Neuronal stem cell (in vitro differentiated cells): ENCODE results near the gene PHC2.
A peak's percentile ranks its signal among the peaks of the same experiment; 100 is the strongest.

Experiments used
- DNase-seq: peaks from one replicate; pipeline ENCODE4 v3.0.0-alpha.2; 2013; ENCODE audit warnings: low spot score
- H2AFZ ChIP-seq: one replicate; pipeline ENCODE4 v1.6.1; 2013; ENCODE audit warnings: mild to moderate bottlenecking, low read length, inconsistent platforms
- H2AK5ac ChIP-seq: 2 replicates; pipeline ENCODE4 v1.6.1; 2013; ENCODE audit warnings: low read depth, mild to moderate bottlenecking, inconsistent platforms, low read length, moderate library complexity, mixed read lengths
- H2BK120ac ChIP-seq: 2 replicates; pipeline ENCODE4 v1.6.1; 2013; ENCODE audit warnings: low read depth, mild to moderate bottlenecking, inconsistent platforms, low read length, moderate library complexity, mixed read lengths
- H2BK12ac ChIP-seq: one replicate; pipeline ENCODE4 v1.6.1; 2013; ENCODE audit warnings: low read length, inconsistent platforms
- H2BK15ac ChIP-seq: 2 replicates; pipeline ENCODE4 v1.6.1; 2013; ENCODE audit warnings: mild to moderate bottlenecking, low read length, inconsistent platforms, mixed read lengths
- H2BK5ac ChIP-seq: one replicate; pipeline ENCODE4 v1.6.1; 2013; ENCODE audit warnings: inconsistent platforms, mild to moderate bottlenecking, low read length, moderate library complexity
- H3K14ac ChIP-seq: one replicate; pipeline ENCODE4 v1.6.1; 2013; ENCODE audit warnings: low read length, inconsistent platforms
- H3K18ac ChIP-seq: 2 replicates; pipeline ENCODE4 v1.6.1; 2013; ENCODE audit warnings: low read length, inconsistent platforms
- H3K23ac ChIP-seq: 2 replicates; pipeline ENCODE4 v1.6.1; 2013; ENCODE audit warnings: low read depth, mild to moderate bottlenecking, mixed read lengths, low read length, inconsistent platforms; ENCODE audit not compliant: poor library complexity
- H3K27ac ChIP-seq: replicated peaks from 3 replicates; pipeline ENCODE4 v1.5.1; 2013; ENCODE audit warnings: low read length, inconsistent platforms
- H3K27me3 ChIP-seq, 3 experiments: 2 replicates each; pipeline ENCODE4 v1.6.1; 2013; ENCODE audit warnings: low read length in 3 of 3, mild to moderate bottlenecking in 2 of 3, inconsistent platforms in 1 of 3, low read depth in 1 of 3, mixed read lengths in 1 of 3, moderate library complexity in 1 of 3; ENCODE audit not compliant: control insufficient read depth in 3 of 3, insufficient read depth in 3 of 3
- H3K36me3 ChIP-seq, 2 donors: replicated peaks in 1 of 2; 2 replicates each; pipeline ENCODE4 v1.6.1; 2013; ENCODE audit warnings: low read length in 2 of 2; ENCODE audit not compliant: control insufficient read depth in 2 of 2, insufficient read depth in 2 of 2
- H3K4ac ChIP-seq: 2 replicates; pipeline ENCODE4 v1.6.1; 2013; ENCODE audit warnings: inconsistent platforms, mild to moderate bottlenecking, low read length, moderate library complexity
- H3K4me1 ChIP-seq, 2 donors: 1 replicate in 1 of 2; 2 replicates in 1 of 2; pipeline ENCODE4 v1.6.1; 2013; ENCODE audit warnings: low read length in 2 of 2, low read depth in 1 of 2; ENCODE audit not compliant: control insufficient read depth in 2 of 2, insufficient read depth in 1 of 2
- H3K4me2 ChIP-seq: one replicate; pipeline ENCODE4 v1.6.1; 2013; ENCODE audit warnings: mild to moderate bottlenecking, low read length, inconsistent platforms; ENCODE audit not compliant: insufficient read depth, poor library complexity, severe bottlenecking
- H3K4me3 ChIP-seq, 2 donors: 2 replicates each; pipeline ENCODE4 v1.5.1; 2013; ENCODE audit warnings: low read length in 2 of 2, mild to moderate bottlenecking in 2 of 2, inconsistent platforms in 1 of 2, moderate library complexity in 1 of 2
- H3K79me1 ChIP-seq: one replicate; pipeline ENCODE4 v1.6.1; 2013; ENCODE audit warnings: low read depth, mild to moderate bottlenecking, inconsistent platforms, low read length, moderate library complexity
- H3K9ac ChIP-seq: one replicate; pipeline ENCODE4 v1.6.1; 2013; ENCODE audit warnings: mild to moderate bottlenecking, low read depth, low read length, inconsistent platforms; ENCODE audit not compliant: poor library complexity
- H3K9me3 ChIP-seq, 2 donors: replicated peaks in 1 of 2; 2 replicates each; pipeline versions ENCODE3 to v1.6.1; 2013; ENCODE audit warnings: low read length in 2 of 2, mild to moderate bottlenecking in 2 of 2, inconsistent platforms in 1 of 2, low read depth in 1 of 2, mixed read lengths in 1 of 2, moderate library complexity in 1 of 2; ENCODE audit not compliant: control insufficient read depth in 2 of 2, insufficient read depth in 1 of 2
- H4K8ac ChIP-seq: one replicate; pipeline ENCODE4 v1.6.1; 2013; ENCODE audit warnings: low read depth, mild to moderate bottlenecking, inconsistent platforms, low read length, moderate library complexity
- H4K91ac ChIP-seq: one replicate; pipeline ENCODE4 v1.6.1; 2013; ENCODE audit warnings: low read length, low read depth, mild to moderate bottlenecking, inconsistent platforms; ENCODE audit not compliant: poor library complexity
- WGBS, 2 donors: extraction: QIAGEN DNeasy Blood & Tissue Kit; methylation state at CpG; one replicate each; pipeline ENCODE4 v1.1.7; 2013; ENCODE audit warnings: missing lambda C conversion rate in 2 of 2, mixed read lengths in 1 of 2; ENCODE audit not compliant: insufficient read length in 2 of 2, insufficient replicate concordance in 1 of 2; ENCODE audit errors: extremely low coverage in 2 of 2; 5-methylcytosine and 5-hydroxymethylcytosine counted together

PHC2 gene

DNA sequence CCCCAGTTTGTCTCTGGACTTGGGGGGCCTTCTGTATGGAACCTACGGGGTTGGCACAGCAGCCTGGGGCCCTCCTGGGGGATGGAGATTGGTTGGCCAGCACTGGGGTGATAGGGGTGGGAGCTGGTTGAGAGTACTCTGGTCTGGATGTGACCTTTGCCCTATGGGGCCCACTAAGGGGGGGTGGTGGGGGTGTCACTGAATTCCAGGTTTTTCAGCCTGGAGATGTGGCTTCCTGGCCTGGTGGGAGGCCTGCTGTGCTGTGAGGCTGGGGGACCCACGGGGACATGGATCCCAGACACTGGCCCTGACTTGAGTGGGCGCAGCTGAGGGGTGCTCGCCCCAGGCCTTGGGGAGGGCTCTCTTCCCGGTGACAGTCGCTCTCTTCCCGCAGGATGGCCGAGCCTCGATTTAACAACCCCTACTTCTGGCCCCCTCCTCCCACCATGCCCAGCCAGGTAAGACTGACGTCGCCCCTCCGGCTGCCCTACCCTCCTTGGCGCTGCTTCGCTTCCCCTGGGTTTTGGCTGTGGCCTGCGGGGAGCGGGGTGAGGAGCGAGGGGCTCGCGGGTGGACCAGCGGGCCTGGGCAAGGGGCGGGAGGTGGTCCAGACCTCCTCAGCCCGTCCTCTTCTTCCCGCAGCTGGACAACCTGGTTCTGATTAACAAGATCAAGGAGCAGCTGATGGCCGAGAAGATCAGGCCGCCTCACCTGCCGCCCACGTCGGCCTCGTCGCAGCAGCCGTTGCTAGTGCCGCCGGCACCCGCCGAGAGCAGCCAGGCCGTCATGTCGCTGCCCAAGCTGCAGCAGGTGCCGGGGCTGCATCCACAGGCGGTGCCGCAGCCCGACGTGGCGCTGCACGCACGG, 155.0 kb downstream of the PHC2 start:
- Histone ChIP-seq H3K14ac (no peak overlapping the region), H2AFZ (no peak overlapping the region), H3K4me3 (no peak overlapping the region), H4K8ac (no peak overlapping the region), H3K36me3 (peaks cover 22 to 95% of the 10 kb centered on the region in 2 donors), H2BK12ac (no peak overlapping the region), H3K4me1 (no peaks in the 10 kb centered on the region), H3K79me1 (peaks cover 18% of the 10 kb centered on the region), H3K9ac (peak overlapping the region; percentile 50), H3K4ac (no peak overlapping the region), H2BK5ac (peak overlapping the region; percentile 19), H3K18ac (no peak overlapping the region), H2AK5ac (no peak overlapping the region), H3K23ac (peak overlapping the region; percentile 27), H3K4me2 (no peak overlapping the region), H2BK15ac (no peak overlapping the region), H3K27me3 (no peaks in the 10 kb centered on the region), H3K27ac (no peak overlapping the region), H2BK120ac (no peak overlapping the region), H4K91ac (no peak overlapping the region), H3K9me3 (no peaks in the 10 kb centered on the region)
- no peak for DNase-seq
- no CpG with 5 or more reads among the region's 45 CpGs for WGBS, 2 donors

DNA sequence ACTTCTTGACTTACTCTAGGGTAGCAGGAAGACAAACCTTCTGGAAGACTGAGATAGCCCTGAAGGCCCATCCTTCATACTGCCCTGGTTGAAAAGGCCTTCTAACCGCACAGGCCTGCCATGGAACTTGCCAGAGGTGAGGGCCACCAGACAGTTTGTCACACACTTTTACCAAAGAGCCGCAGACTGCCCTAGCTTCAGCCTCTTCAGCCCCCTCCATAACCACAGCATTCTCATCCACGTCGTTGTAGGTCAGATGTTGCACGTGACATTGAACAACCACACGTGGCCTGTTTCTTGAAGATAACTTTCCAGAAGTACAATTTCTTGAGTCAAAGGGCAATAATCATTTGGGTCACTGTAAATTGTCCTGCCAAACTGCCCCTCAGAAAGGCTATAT, 155.7 kb downstream of the PHC2 start:
- H4K8ac ChIP-seq: no peak overlapping the region
- no peak overlapping the region for H3K9ac ChIP-seq
- WGBS, 2 donors: no CpG with 5 or more reads among the region's 6 CpGs
- H2BK12ac ChIP-seq: no peak overlapping the region
- H2AK5ac ChIP-seq: no peak overlapping the region
- no peak overlapping the region for H3K4me3 ChIP-seq
- H3K23ac ChIP-seq: no peak overlapping the region
- H2BK120ac ChIP-seq: no peak overlapping the region
- H2BK5ac ChIP-seq: no peak overlapping the region
- no peak overlapping the region for H2AFZ ChIP-seq
- H2BK15ac ChIP-seq: no peak overlapping the region
- no peak overlapping the region for H3K27ac ChIP-seq
- no peak overlapping the region for H3K14ac ChIP-seq
- no peak overlapping the region for H3K18ac ChIP-seq
- peaks cover 0 to 4% of the 10 kb centered on the region in 2 donors for H3K4me1 ChIP-seq
- no peaks in the 10 kb centered on the region for H3K9me3 ChIP-seq
- H3K4ac ChIP-seq: no peak overlapping the region
- H3K4me2 ChIP-seq: no peak overlapping the region
- H3K27me3 ChIP-seq: no peaks in the 10 kb centered on the region
- peaks cover 25 to 95% of the 10 kb centered on the region in 2 donors for H3K36me3 ChIP-seq
- H4K91ac ChIP-seq: no peak overlapping the region
- DNase-seq: no peak
- peaks cover 21% of the 10 kb centered on the region for H3K79me1 ChIP-seq

DNA sequence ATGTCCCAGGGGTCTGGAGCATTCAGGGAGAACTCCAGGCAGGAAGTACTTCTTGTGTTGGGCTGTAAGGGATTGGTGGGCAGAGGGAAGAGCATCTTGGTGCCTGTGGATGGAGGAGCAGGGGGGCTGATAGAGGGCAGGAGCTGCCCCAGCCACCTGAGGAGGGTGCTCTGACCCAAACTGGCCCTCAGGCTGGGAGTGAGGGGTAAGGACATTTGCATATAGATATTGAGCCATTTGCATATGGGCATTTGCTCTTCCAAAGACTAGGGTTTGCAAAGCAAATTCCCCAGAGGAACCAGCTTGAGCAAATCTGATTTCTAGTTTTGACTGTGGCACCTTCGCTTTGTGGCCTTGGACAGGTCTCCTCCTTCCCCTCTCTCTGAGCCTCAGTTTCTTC, 156.4 kb downstream of the PHC2 start:
- Histone ChIP-seq H3K4me1 (peaks cover 0 to 4% of the 10 kb centered on the region in 2 donors), H4K8ac (no peak overlapping the region), H3K18ac (no peak overlapping the region), H4K91ac (no peak overlapping the region), H3K14ac (no peak overlapping the region), H3K4me2 (no peak overlapping the region), H2BK15ac (no peak overlapping the region), H3K4ac (no peak overlapping the region), H3K23ac (no peak overlapping the region), H3K27me3 (no peaks in the 10 kb centered on the region), H3K9ac (no peak overlapping the region), H2BK120ac (no peak overlapping the region), H3K27ac (no peak overlapping the region), H3K36me3 (peaks cover 24 to 95% of the 10 kb centered on the region in 2 donors), H3K79me1 (peaks cover 23% of the 10 kb centered on the region), H2BK5ac (no peak overlapping the region), H2AK5ac (no peak overlapping the region), H3K9me3 (no peaks in the 10 kb centered on the region), H3K4me3 (no peak overlapping the region), H2BK12ac (no peak overlapping the region), H2AFZ (no peak overlapping the region)
- whole genome bisulfite sequencing, 2 donors: no CpG with 5 or more reads among the region's 1 CpG
- DNase-seq: no peak

GRCh38 chr1:33273961-33274371, 156.9 kb downstream of the PHC2 start:
- H3K18ac ChIP-seq: no peak overlapping the region
- no peak overlapping the region for H3K9ac ChIP-seq
- H3K9me3 ChIP-seq: no peaks in the 10 kb centered on the region
- no CpG with 5 or more reads among the region's 7 CpGs for WGBS, 2 donors
- no peak overlapping the region for H3K23ac ChIP-seq
- H2BK12ac ChIP-seq: no peak overlapping the region
- no peak overlapping the region for H4K91ac ChIP-seq
- H3K4me3 ChIP-seq: no peak overlapping the region
- H3K27me3 ChIP-seq: no peaks in the 10 kb centered on the region
- no peak overlapping the region for H4K8ac ChIP-seq
- no peak overlapping the region for H3K14ac ChIP-seq
- H2AK5ac ChIP-seq: no peak overlapping the region
- H2BK120ac ChIP-seq: no peak overlapping the region
- H3K79me1 ChIP-seq: peaks cover 23% of the 10 kb centered on the region
- no peak overlapping the region for H3K27ac ChIP-seq
- no peak overlapping the region for H2AFZ ChIP-seq
- H3K4ac ChIP-seq: no peak overlapping the region
- no peak overlapping the region for H2BK15ac ChIP-seq
- H3K4me2 ChIP-seq: no peak overlapping the region
- peaks cover 0 to 4% of the 10 kb centered on the region in 2 donors for H3K4me1 ChIP-seq
- peaks cover 24 to 95% of the 10 kb centered on the region in 2 donors for H3K36me3 ChIP-seq
- H2BK5ac ChIP-seq: no peak overlapping the region
- DNase-seq: no peak
